HEK293T (cell line): ENCODE results near the gene UBB.

Experiments
- CTCF ChIA-PET: fragments of 350-600 bp; formaldehyde crosslinking; extraction: SDS; loops from one replicate; lab custom pipeline; 2021; ENCODE audit warnings: antibody characterized with exemption, inconsistent platforms; lab: Yijun Ruan, JAX
- POLR2A ChIA-PET: fragments of 350-600 bp; formaldehyde crosslinking; extraction: SDS; loops from one replicate; lab custom pipeline; 2020; ENCODE audit warnings: antibody characterized with exemption, inconsistent platforms; lab: Yijun Ruan, JAX
- DNase-seq: peaks from one replicate; pipeline ENCODE4 v3.0.0; 2012; ENCODE audit warnings: mixed read lengths; ENCODE audit errors: extremely low spot score
- ARNT ChIP-seq: fragments of 450-650 bp; IDR thresholded peaks from 2 replicates; pipeline ENCODE4 v1.6.1; 2017; ENCODE audit warnings: mild to moderate bottlenecking
- BHLHE40 ChIP-seq: fragments of 450-650 bp; IDR thresholded peaks from 2 replicates; pipeline ENCODE4 v1.6.1; 2016; ENCODE audit warnings: mild to moderate bottlenecking, moderate library complexity, borderline replicate concordance
- CTBP1 ChIP-seq: fragments of 450-650 bp; IDR thresholded peaks from 2 replicates; pipeline ENCODE4 v1.6.1; 2016; ENCODE audit warnings: borderline replicate concordance
- ELF4 ChIP-seq: fragments of 450-650 bp; IDR thresholded peaks from 2 replicates; pipeline ENCODE4 v1.6.1; 2017; ENCODE audit warnings: antibody characterized with exemption
- FOXA1 ChIP-seq: fragments of 450-650 bp; IDR thresholded peaks from 2 replicates; pipeline ENCODE4 v1.6.1; 2016; ENCODE audit warnings: mild to moderate bottlenecking
- FOXK2 ChIP-seq: fragments of 450-650 bp; IDR thresholded peaks from 2 replicates; pipeline ENCODE4 v1.6.1; 2016; ENCODE audit warnings: mild to moderate bottlenecking
- FOXM1 ChIP-seq: fragments of 450-650 bp; IDR thresholded peaks from 2 replicates; pipeline ENCODE4 v1.6.1; 2017; ENCODE audit warnings: mild to moderate bottlenecking, borderline replicate concordance
- HDGF ChIP-seq: fragments of 450-650 bp; IDR thresholded peaks from 2 replicates; pipeline ENCODE4 v1.6.1; 2017; ENCODE audit warnings: antibody characterized with exemption, borderline replicate concordance
- L3MBTL2 ChIP-seq: fragments of 450-650 bp; conservative IDR thresholded peaks from 2 replicates; pipeline ENCODE4 v1.6.1; 2016; ENCODE audit warnings: mild to moderate bottlenecking
- LEF1 ChIP-seq: fragments of 450-650 bp; IDR thresholded peaks from 2 replicates; pipeline ENCODE4 v1.6.1; 2017; ENCODE audit warnings: mild to moderate bottlenecking, borderline replicate concordance
- NFRKB ChIP-seq: fragments of 450-650 bp; IDR thresholded peaks from 2 replicates; pipeline ENCODE4 v1.6.1; 2016; ENCODE audit warnings: mild to moderate bottlenecking, moderate library complexity
- SP1 ChIP-seq: fragments of 450-650 bp; IDR thresholded peaks from 2 replicates; pipeline ENCODE4 v1.6.1; 2017
- SUZ12 ChIP-seq: fragments of 450-650 bp; IDR thresholded peaks from 2 replicates; pipeline ENCODE4 v1.6.1; 2016; ENCODE audit warnings: mild to moderate bottlenecking
- TARDBP ChIP-seq: fragments of 450-650 bp; IDR thresholded peaks from 2 replicates; pipeline ENCODE4 v1.6.1; 2016
- ZNF384 ChIP-seq: fragments of 450-650 bp; IDR thresholded peaks from 2 replicates; pipeline ENCODE4 v1.6.1; 2016
- TF ChIP-seq, protein P1 (sequence below): fragments of 450-650 bp; IDR thresholded peaks from 2 replicates; pipeline ENCODE4 v1.6.1; 2016

UBB gene

DNA sequence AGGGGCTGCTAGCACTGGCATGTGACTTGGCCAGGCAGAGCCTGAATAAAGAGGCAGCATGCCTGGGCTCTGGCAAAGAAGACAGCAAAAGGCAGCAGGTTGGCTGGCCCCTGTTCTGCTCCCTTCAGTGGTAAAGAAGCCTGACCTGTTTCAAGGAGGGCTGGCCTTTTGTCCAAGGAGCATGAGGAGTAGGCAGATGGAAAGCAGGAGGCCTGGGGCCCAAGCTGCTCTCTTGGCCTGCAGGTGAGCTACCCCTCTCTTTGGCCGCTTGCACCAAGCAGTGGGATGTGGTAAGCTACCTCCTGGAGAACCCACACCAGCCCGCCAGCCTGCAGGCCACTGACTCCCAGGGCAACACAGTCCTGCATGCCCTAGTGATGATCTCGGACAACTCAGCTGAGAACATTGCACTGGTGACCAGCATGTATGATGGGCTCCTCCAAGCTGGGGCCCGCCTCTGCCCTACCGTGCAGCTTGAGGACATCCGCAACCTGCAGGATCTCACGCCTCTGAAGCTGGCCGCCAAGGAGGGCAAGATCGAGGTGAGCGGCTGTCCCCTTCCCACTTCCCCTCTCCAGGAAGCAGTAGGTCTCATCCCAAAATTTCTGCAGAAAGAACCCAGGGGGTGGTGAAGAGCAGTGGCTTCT lies 42.5 kb downstream of the UBB start:
- CTCF ChIA-PET = interaction anchor here (0.6 kb wide), 1 partner anchor 99 kb away, joined by 3 read pairs; no protein-coding TSS in a partner anchor
- no peak for DNase-seq
- TF ChIP-seq FOXK2 = no peak
- TF ChIP-seq CTBP1 = no peak
- TF ChIP-seq SUZ12 = no peak
- POLR2A ChIA-PET = interaction anchor here (1.2 to 10.1 kb wide), 3 partner anchors 10 to 43 kb away, joined by 3 to 104 read pairs (median 7); partner anchors contain the start of gene UBB

DNA sequence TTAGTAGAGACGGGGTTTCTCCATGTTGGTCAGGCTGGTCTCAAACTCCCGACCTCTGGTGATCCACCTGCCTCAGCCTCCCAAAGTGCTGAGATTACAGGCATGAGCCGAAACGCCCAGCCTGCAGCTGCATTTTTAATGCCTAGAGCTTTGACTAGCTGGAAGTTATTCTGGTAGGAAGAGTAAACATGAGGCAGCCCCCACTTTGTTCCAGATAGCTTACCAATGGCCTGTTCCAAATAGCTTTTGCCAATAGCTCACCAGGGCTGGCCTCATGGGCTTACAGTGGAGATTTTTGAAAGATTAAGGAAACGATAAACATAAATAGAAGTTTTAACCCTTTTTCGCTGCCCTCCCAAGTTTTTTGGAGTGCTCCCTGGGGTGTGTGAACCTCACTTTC lies 44.3 kb downstream of the UBB start:
- POLR2A ChIA-PET = interaction anchor here (0.7 to 6.8 kb wide), 4 partner anchors 9 to 45 kb away, joined by 3 to 175 read pairs (median 3); partner anchors contain the start of gene UBB
- no peak for DNase-seq
- CTCF ChIA-PET = no interaction called here
- TF ChIP-seq, protein P1, sequence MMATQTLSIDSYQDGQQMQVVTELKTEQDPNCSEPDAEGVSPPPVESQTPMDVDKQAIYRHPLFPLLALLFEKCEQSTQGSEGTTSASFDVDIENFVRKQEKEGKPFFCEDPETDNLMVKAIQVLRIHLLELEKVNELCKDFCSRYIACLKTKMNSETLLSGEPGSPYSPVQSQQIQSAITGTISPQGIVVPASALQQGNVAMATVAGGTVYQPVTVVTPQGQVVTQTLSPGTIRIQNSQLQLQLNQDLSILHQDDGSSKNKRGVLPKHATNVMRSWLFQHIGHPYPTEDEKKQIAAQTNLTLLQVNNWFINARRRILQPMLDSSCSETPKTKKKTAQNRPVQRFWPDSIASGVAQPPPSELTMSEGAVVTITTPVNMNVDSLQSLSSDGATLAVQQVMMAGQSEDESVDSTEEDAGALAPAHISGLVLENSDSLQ = no peak
- TF ChIP-seq HDGF (no peak), FOXA1 (no peak), BHLHE40 (no peak), LEF1 (no peak), SUZ12 (no peak), NFRKB (no peak), ZNF384 (no peak), FOXK2 (no peak), ELF4 (no peak)

- POLR2A ChIA-PET = interaction anchor here (0.7 to 6.8 kb wide), 4 partner anchors 8 to 45 kb away, joined by 3 to 175 read pairs (median 3); partner anchors contain the start of gene UBB
- DNase-seq = no peak
- CTCF ChIA-PET = interaction anchor here (2.3 to 2.4 kb wide), 2 partner anchors 13 to 96 kb away, joined by 22 to 25 read pairs; no protein-coding TSS in a partner anchor
- TF ChIP-seq FOXA1 (no peak), SUZ12 (no peak), ZNF384 (no peak), SP1 (no peak), L3MBTL2 (no peak), ELF4 (no peak), ARNT (no peak), LEF1 (no peak), FOXK2 (no peak), NFRKB (no peak), BHLHE40 (no peak), CTBP1 (no peak), HDGF (no peak), TARDBP (no peak), FOXM1 (no peak)
- TF ChIP-seq, protein P1 = no peak
Observed at GRCh38 chr17:16425698-16426659, 45.1 kb downstream of the UBB start.

- no peak for DNase-seq
- ChIA-PET POLR2A (interaction anchor here (1.2 to 6.8 kb wide), 3 partner anchors 12 to 90 kb away, joined by 3 to 175 read pairs (median 12); partner anchors contain the start of gene UBB), CTCF (interaction anchor here (0.9 to 2.4 kb wide), 7 partner anchors 7 to 95 kb away, joined by 3 to 25 read pairs (median 8); no protein-coding TSS in a partner anchor)
- no peak for TF ChIP-seq ARNT
Observed at GRCh38 chr17:16427020-16427419, 46.1 kb downstream of the UBB start.

GRCh38 chr17:16428098-16428882 lies 47.4 kb downstream of the UBB start:
- TF ChIP-seq L3MBTL2 (peak; percentile 94), FOXK2 (no peak)
- peak; percentile 77 for DNase-seq
- POLR2A ChIA-PET = interaction anchor here (0.6 to 6.8 kb wide), 9 partner anchors 10 to 93 kb away, joined by 3 to 175 read pairs (median 5); partner anchors contain the start of gene UBB
- CTCF ChIA-PET = interaction anchor here (0.6 to 2.4 kb wide), 13 partner anchors 8 to 436 kb away, joined by 3 to 25 read pairs (median 4); no protein-coding TSS in a partner anchor

- no peak for DNase-seq
- ChIA-PET CTCF (interaction anchor here (1.3 kb wide), 1 partner anchor 9 kb away, joined by 3 read pairs; no protein-coding TSS in a partner anchor), POLR2A (interaction anchor here (1.2 to 6.8 kb wide), 3 partner anchors 10 to 48 kb away, joined by 3 to 175 read pairs (median 5); partner anchors contain the start of gene UBB)
- TF ChIP-seq NFRKB (no peak), SUZ12 (no peak), HDGF (no peak), ARNT (no peak), L3MBTL2 (no peak)
Observed at GRCh38 chr17:16429083-16429482, 48.2 kb downstream of the UBB start.
